HUDEP-2 (cell line): ENCODE data around the gene DOHH.
A peak's percentile ranks its signal among the peaks of the same experiment; 100 is the strongest.

ENCODE experiments used
- DNase-seq, 76 experiments: peaks; one replicate each; lab custom pipeline; 2025; ENCODE audit not compliant: unreplicated experiment in 76 of 76; lab: John Stamatoyannopoulos, UW

The DOHH gene, protein sequence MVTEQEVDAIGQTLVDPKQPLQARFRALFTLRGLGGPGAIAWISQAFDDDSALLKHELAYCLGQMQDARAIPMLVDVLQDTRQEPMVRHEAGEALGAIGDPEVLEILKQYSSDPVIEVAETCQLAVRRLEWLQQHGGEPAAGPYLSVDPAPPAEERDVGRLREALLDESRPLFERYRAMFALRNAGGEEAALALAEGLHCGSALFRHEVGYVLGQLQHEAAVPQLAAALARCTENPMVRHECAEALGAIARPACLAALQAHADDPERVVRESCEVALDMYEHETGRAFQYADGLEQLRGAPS

DNA sequence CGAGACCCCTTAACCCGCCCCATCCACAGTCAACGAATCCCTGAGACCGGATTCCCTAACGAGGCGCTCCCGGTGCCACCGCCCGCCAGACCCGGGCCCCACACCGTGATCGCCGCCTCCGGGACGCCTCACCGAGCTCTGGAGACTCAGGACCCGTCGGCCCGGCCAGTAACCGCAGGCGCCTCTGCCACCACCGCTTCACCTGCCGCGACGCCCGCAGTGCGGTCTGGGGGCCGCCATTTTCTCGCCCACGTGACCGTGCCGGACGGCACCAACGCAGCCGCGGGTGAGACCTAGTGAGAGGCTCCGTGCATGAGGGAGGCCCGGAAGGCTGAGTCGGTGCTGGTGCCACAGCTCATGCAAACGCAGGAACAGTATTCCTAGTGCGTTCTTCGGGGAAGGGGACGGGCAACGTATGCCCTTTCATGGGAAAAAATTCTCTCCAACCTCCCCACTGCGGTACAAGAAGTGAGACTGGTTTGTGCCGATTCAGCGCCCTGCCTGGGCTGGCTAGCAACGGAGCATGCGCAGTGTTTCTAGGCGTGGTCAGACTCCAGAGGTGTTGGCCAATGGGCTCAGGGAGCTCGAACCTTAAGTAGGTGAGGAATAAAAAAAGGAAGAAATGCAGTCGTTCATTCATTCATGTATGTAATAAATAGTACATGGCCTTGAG lies at the start of gene DOHH:
Gene DOHH (minus strand): TSS at position 246 of the 673 bp plus-strand sequence. CDS start 3,860 bp downstream, outside the sequence.
- peak; percentile 81 to 99 (median 97) for DNase-seq

DNA sequence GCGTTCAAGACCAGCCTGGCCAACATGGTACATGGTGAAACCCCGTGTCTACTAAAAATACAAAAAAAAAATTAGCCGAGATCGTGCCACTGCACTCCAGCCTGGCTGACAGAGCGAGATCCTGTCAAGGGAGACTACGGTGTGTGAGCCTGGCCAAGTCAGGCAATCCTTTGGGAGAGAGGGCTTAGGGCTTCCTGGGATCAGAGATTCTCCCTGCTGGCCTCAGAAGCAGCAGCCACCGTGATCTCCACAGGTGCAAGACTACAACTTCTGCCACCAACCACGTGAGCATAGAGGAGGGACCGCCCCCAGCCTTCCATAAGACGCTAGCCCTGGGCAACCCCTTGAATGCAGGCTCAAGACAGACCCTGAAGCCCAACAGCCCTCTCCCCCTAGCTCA lies 49.3 kb upstream of the DOHH start:
- no peak for DNase-seq

DNA sequence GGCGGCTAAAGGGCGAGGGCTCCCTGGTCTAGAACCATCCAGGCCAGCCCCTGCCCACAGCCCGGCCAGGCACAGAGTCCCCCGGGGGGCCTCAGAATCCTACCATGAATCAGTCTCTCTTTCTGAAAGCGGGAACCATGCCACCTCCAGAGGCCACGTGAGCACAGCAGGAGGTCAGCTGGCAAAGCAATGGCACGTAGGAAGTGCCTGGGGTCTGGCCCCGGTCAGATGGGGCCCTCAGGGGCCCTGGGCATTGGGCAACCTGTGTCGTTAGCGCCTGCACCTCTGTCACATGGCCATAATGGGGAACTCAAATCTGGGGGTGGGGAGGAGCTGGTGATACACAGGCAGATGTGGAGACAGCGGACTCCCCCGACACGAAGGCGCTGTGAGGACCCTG lies 48.1 kb upstream of the DOHH start:
- no peak for DNase-seq

DNA sequence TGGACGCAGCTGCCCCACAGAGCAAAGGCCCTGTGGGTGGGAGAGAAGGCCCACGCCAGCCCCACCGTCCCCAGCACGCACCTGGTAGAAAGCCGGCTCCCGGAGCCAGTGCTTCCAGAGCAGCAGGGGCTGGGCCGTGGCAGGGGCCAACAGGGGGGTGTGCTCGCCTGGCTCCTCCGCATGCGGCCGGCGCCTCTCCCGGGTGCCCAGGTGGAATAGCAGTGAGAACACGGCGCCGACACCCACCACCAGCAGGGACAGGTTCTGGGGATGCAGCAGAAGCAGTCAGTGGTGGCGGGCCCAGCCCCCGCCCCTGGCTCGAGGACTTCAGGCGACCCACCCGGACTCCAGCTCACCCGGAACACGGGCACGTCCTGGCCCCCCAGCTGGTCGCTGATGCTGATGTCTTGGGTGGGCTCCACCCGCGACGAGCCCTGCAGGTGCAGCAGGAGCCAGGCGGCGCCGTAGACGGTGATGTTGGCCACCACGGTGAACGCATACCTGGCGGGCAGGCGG lies 47.4 kb upstream of the DOHH start:
- no peak for DNase-seq

DNA sequence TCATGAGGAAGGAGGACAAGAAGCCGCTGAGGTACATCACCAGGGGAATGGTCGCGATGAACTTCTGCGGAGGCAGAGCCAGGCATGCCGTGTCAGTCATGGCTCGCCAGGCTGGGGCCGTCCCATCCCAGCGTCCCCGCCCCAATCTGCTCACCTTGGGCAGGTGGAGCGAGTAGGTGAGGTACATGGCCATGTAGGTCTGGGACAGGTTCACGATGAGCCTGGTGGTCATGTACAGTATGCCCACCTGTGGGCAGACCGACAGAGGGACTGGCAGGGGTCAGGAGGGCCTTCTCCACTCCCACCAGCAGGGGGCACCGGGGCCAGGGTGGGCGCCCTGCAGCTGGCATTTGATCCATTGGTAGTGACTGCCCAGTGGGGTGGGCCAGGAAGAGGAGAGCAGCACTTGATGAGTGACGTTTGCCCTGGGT lies 46.8 kb upstream of the DOHH start:
- DNase-seq, result peak in 39 of 76 experiments; percentile 13 to 58 (median 30)

DNA sequence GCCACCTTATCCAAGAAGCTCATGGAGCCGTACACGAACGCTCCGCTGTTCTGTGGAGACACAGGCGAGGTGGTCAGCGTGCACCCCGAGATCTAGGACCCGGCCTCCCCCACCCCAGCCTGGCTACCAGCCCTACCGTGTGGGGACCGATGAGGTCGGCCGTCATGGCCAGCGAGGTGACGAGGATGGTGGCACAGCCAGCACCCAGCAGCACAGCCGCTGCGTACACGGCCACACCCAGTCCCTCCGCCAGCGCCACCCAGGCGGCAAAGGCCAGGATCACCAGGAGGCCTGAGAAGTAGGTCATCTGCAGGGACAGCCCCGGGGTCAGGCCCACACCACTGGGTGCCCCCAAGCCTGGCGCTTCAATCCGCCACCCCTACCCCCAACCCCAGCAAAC lies 45.6 kb upstream of the DOHH start:
- no peak for DNase-seq

DNA sequence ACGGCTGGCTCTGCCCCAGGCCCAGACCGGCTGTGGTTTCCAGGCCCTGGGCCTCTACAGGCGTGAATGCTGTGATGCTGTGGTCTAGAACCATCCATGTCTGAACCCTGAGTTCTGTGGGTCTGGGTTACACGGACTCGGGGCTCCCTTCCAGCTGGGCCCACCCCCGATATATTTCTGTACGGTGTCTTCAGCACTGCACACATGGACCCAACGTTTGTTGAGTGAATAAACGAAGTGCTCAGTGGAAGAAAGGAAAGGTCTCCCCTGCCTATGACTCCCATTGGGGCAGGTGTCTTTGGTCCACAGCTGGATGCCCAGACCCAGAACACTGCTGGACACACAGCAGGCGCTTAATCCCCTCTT lies 45.2 kb upstream of the DOHH start:
- no peak for DNase-seq

DNA sequence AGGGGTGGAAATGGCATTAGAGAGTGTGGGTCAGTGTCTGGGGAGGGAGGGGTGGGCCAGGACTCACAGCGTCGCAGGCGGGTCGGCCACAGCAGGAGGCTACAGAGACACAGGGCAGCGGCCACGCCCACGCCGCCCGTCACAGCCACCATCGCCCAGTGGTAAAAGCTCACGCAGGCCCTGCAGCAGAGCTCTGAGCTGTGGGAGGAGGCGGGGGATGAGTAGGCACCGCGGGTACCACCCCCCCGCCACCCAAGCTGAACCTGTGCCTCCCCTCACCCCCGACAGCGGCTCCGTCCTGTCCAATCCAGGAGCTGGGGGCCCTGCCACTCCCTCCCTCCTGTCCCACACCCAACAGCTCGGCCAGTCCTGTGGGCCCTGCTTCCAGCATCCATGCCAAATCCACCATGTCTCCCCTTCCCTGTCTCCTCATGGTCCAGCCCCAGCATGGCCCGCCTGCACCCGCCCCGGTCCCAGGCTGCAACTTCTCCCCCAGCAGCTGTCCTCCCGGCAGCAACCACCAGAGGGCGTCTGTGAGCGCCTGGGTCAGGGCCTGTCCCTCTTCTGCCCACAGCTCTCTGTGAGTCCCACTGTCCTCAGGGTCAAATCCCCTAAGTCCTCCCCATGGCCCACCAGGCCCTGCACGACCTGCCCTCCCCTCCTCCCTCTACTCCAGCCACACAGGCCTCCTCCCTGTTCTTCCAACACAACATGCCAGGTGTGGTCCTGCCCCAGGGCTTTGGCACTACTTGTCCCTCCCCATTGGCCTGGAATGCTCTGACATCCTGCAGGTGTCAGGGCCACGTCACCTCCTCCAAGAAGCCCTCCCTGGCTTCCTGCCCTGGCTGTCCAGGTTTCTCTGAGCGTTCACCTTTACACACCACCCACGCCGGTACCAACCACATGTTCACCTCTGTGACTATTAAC lies 44.5 kb upstream of the DOHH start:
- DNase-seq, result peak in 69 of 76 experiments; percentile 8 to 96 (median 71)

DNA sequence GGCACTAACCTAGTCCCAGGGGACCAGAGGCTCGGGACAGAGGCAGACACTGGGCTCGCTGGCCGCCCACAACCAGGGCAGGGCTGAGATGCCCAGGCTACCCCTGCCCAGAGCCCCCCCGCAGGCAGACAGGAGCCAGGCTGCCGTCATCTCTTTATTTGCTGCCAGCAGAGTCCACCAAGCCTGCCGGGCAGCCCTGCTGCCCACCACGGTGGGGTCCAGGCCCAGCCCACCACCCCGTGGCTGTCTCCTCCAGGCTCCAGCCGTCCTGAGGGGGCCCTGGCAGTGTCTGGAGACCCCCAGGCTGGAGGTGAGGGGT lies 43.5 kb upstream of the DOHH start:
- no peak for DNase-seq

DNA sequence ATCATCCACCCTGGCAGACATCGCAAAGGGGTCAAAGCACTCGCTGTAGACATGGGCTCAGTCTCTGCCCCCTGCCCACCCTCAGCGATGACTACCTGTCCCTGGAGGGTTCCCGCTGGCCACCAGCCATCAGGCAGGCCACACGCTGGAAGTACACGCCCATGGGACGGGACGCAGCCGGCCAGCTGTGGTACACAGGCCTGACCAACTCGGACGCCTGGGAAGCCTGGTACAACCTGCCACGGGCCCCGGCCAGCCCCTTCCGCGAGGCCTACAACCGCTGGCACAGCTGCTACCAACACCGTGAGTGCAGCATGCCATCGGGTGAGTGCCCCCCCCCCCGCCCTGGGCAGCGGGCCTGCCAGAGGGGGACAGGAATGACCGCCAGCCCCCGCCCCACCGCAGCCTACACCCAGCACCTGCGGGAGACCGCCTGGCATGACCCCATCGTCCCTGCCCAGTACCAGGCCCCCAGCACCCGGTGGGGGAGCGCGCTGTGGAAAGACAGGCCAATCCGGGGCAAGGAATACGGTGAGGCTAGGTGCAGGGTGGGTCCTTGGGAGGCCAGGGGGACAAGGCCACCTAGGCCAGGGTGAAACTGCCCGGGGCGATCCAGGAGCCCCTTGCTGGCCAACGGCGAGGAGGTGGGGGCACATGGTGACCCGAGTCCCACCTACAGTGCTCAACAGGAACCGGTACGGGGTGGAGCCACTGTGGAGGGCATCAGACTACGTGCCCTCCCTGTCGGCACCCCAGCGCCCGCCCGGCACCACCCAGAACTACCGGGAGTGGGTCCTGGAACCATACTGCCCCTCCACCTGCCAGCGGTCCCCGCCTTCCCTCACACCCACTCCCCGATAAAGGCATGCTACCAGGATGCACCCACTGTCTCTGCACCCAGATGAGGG lies 42.9 kb upstream of the DOHH start:
- no peak for DNase-seq

DNA sequence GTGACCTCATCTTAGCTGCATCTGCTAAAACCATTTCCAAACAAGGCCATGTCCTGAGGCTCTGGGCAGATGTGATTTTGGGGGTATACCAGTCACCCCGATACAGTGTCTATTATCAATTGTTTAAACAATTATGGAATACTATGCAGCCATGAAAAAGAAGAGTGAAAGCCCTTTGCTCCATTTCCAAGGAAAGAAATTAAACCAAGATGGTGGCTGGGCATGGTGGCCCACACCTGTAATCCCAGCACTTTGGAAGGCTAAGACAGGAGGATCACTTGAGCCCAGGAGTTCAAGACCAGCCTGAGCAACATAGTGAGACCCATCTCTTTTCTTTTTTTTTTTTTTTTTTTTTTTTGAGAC lies 39.3 kb upstream of the DOHH start:
- no peak for DNase-seq

DNA sequence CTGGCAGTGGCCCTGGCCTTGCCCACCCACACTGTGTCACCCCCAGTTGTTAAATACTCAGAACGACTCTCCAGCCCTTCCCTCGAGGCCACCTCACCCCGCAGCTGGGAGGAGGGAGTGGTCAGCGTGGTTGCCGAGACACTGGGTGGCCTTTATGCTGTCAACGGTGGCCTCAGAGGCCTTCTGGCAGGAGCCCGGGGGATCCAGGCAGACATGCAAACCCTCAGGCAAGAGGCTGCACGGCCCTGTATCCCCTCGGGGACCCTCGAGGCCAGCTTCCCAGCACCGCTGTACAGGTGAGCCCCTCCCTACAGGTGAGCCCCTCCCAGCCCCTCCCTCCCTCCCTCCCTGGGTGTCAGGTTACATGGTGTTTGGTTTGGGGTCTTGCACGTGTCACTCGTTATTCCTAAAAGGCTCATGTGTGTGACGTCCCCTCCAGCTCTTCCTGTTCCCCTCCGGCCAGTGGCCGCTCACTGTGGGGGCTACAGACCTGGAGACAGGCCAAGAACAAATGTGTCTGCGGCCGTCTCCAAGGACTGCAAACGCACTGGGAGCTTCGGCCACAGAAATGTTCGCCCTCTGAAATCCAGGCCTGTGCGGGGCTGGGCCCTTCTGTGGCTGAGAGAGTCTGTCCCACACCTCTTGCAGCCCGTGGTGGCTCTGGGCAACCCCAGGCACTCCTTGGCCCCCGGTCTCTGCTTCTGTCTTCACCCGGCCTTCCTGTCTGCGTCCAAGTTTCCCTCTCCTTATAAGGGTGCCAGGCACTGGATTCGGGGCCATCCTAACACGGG lies 38.7 kb upstream of the DOHH start, which contains the start of gene TEKTIP1:
Gene TEKTIP1 (plus strand): TSS at position 210 of the 791 bp plus-strand sequence. CDS start 4 bp downstream, at position 214.
- no peak for DNase-seq

DNA sequence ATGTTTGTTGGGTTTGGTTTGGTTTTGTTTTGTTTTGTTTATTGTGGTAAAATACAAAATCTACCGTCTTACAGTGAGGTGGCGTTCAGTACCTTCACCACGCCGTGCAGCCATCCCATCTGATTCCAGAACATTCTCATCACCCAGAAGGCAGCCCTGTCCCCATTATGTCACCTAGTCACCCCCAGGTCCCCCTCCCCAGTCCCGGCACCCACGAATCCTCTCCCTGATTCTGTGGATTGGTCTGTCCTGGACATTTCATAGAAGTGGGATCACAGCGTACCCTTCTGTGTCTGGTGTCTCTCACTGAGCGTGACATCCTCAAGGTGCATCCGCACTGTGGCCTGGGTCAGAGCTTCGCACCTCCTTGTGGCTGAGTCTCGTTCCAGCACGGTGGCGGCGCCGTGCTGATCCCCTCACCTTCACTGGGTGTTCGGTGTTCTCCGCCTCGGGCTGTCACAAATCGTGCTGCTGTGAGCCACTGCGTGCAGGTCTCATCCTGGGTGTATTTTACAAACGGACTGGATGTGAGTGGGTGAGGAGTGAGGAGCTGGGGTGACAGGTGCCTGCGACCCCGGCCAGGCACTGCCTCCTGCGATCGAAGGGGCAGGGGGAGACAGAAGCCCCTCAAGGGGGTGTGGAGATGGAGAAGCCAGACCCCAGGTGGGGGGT lies 37.9 kb upstream of the DOHH start:
- DNase-seq, result no peak

DNA sequence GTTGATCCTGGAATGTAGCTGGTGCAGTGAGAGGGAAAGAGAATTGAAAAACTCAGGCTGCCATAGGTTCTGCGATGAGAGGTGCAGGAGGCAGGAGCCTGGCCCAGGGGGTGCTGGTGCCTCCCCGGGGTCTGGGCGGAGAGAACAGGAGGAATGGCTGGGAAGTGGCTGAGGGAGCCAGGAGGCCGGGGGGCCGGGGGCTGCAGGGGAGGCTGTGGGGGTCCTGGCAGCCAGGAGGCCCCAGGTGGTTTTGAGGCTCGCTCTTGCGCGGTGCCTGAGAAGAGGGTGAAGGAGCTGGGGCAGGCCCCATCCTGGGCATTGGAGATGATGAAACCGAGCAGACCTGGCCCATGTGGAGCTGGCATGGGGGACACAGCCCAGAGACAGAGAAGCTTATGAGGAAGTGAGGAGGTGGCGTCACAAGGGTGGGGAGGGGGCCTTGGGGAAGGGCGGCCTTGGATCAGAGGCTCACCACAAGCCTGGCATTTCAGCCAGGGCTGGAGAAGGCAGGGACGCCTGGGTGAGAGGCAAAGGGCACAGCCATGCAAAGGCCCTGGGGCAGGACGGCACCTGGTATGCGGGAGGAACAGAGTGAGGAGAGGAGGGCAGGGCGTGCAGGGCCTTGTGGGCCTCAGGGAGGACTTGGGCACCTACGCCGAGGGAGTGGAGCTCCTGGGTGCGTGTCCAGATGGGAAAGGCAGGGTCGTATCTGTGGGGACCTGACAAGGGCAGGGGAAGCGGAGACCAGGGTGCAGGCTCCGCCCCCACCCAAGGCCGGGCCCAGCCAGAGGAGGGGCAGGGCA lies 37.2 kb upstream of the DOHH start:
- DNase-seq, result no peak

DNA sequence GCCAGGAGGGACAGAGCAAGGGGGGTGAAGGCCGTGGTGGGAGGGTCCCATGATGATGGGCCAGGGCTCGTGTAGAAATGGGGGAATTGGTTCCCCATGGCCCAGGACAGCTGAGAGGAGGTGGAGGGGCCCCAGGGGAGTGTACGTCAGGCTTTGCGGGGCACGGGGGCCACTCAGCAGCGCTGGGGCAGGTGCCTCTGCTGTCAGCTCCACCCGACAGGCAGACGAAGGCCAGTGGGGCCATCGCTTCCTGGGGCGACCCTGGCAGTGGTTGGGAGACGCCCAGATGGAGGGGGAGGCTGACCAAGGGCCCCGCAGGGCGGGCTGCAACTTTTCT lies 36.6 kb upstream of the DOHH start:
- DNase-seq, result no peak

DNA sequence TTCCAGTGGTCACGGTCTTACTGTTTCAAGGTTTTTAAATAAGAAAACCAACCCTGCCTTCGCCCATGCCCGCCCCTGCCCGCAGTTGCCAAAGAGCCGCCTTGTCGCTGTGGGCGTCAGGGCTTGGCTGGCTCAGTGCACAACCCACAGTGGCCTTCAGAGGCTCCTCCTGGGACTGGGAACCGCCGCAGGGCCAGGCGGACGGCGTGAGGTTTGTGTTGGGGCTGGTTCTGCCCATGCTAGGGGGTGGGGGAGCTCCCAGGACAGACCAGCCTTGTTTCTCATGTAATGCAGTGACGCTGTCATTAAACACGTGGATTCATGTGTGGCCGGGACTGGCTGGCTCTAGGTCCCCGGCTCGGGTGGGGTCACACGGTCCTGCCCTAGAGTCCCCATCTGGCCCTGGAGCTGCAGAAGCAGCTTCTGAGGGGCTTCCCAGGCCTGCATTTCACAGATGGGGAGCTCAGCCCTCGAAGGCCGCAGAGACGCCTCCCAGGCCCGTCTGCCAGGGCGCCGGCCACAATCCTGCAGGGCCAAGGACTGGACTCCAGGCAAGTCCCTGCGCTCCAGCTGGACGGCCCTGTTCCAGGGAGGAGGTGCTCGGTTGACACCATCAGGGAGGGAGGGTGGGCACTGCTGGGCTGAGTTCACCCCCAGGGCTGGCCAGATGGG lies 36.1 kb upstream of the DOHH start:
- no peak for DNase-seq

DNA sequence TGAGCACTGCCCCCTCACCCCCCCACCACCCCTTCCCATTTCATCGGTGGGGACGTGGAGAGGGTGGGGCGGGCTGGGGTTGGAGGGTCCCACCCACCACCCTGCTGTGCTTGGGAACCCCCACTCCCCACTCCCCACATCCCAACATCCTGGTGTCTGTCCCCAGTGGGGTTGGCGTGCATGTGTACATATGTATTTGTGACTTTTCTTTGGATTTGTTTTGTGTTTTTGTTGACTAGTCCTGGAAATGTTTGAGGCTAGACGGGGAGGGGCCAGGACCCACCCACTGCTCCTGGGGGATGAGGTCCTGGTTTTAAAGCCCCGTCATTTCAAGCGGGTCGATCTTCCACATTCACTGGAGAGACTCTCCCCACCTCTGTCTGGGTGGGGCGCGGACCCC lies 35.5 kb upstream of the DOHH start:
- DNase-seq, result no peak

DNA sequence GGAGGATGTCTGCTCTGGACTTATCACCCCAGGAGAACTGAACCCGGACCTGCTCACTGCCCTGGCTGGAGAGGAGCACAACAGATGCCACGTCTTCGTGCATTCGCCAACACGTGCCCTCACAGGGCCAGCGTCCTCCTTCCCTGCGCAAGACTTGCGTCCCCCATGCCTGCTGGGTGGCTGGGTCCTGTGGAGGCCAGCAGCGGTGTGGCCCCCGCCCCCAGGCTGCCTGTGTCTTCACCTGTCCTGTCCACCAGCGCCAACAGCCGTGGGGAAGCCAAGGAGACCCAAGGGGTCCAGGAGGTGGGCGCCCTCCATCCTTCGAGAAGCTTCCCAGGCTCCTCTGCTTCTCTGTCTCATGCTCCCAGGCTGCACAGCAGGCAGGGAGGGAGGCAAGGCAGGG lies 35.1 kb upstream of the DOHH start:
- no peak for DNase-seq
